GM19455 (cell line): ENCODE results near the gene RASGRF1.
"Not testable (repeated sequence)": the region's sequence is repeated elsewhere in the genome, so short reads cannot be mapped to it uniquely, and the experiment has no call there.

Source experiments
- ATAC-seq: cut with Tn5 transposase; IDR thresholded peaks from one replicate; pipeline ENCODE4 v1.9.1; 2021; ENCODE audit not compliant: unreplicated experiment

The RASGRF1 gene

DNA sequence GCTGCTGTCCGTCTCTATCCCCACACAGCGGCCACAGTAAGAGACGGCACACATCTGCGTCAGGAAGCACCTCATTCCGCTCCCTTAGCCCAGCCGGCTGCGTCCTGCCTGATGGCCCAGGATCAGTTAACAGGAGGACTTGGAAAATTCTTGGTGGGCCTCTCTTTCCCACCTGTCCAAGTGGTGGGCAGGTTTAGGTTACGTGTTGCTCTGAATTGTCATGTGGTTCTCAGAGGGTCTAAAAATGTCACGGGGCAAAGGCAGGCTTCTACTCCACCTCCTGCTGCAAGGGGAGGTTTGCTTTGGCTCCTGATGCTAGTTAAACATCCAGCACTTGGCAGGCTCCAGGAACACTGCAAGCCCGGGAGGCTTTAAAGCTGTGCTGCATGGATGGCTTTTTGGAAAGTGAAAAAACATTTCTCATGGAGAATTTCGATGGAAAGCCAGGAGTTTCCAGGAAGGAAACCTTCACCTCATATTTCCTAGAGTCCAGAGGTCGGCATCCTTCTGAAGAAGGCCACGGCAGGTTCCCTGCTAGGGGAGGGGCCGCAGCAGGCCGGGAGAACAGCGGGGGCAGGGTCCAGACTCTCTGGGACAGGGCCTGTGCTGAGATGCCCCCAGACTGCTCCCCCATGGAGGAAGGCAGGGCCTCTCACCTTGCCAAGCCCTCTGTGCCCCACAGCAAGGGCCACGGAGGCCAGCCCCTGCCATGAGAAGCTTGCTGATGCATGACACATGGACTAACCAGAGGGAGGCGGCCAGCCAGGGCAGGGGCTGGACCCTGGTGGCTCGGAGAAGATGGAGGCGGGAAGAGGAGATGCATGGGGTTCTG, 156.5 kb downstream of the RASGRF1 start:
- no peak for ATAC-seq

DNA sequence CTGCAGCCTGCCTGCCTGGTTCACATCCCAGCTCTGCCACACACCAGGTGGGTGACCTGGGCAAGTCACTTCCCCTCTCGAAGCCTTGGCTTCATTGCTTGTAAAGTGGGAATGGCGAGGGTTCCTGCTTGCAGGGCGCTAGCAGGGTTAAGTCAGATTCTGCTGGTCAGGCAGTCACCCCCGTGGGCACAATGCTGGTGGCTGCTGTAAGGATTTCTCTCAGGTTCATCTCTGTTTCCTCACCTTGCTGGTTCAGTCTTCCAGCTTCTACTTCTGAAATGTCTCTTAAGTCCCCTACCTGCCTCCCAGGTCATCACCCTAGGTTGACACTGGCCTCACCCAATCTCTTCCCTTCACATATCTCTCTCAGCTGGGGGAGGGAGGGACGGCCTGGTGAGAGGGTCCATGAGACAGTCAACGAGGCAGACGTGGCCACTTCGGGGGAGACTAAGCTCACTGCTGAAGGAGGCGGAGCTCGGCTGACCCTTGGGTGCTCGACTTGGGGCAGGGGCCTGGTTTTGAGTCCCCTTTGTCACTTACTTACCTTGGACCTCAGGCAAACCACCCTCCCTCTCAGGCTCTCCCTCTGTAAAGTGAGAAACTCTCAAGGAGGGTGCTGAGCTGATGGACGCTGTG, 157.3 kb downstream of the RASGRF1 start:
- no peak for ATAC-seq

DNA sequence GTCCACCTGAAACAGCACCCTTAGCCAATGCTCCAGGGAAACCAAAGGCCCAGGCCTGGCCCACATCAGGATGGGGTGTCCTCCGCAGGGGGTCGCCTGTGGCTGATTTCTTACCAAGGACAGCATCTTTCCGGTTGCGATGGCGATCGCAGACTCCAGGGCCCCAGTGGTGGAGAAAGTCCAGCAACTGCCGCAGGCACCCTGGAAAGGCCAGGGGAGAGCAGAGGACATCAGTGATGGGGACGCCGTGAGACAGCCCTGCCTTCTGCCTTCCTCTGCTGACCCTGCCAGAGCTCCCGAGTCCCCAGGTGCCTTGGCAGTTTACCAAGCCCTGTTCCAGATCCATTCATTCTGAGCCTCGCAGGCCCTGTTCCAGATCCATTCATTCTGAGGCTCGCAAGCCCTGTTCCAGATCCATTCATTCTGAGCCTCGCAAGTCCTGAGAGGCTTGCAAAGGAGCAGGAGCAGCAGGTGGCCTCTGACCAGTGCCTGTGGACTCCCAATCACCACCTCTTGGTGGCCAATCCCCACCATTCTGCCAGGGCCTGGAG, 158.2 kb downstream of the RASGRF1 start:
- no peak for ATAC-seq

DNA sequence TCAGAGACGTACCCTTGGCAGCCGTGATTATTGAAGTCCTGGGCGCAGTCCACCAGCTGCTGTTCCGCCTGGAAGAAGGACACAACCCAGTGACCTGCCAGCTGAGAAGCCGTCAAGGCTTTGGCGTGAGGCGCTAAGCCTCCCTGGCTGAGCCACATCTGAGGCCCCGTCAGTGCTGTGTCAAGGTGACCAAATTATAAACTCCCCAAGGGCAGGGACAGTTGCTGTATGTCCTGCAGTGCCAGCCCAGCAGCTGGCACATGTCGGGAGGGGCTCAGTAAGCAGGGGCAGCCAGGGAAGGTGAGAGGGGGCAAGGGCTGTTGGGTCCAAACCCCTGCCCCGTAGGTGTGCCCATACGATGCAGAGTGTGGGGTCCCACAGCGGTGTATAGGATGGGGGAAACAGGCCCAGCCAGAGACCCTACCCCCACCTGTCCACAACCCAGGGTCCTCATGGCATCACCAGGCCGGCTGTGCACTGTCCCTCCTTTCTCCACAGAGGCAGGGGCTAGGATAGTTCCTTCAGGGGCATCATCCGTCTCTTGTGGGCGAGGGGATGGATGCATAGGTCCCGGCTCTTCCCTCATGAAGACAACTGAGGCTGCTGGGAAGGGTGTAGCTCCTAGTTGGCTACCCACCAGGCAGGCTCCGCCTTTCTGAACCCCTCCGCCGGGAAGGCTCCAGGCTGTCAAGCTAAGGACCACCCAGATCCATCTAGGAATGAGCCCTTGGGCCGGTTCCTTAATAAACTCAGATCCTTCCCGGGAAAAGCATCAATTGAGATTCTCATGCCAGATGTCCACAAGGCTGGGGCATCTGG, 158.9 kb downstream of the RASGRF1 start:
- no peak for ATAC-seq

DNA sequence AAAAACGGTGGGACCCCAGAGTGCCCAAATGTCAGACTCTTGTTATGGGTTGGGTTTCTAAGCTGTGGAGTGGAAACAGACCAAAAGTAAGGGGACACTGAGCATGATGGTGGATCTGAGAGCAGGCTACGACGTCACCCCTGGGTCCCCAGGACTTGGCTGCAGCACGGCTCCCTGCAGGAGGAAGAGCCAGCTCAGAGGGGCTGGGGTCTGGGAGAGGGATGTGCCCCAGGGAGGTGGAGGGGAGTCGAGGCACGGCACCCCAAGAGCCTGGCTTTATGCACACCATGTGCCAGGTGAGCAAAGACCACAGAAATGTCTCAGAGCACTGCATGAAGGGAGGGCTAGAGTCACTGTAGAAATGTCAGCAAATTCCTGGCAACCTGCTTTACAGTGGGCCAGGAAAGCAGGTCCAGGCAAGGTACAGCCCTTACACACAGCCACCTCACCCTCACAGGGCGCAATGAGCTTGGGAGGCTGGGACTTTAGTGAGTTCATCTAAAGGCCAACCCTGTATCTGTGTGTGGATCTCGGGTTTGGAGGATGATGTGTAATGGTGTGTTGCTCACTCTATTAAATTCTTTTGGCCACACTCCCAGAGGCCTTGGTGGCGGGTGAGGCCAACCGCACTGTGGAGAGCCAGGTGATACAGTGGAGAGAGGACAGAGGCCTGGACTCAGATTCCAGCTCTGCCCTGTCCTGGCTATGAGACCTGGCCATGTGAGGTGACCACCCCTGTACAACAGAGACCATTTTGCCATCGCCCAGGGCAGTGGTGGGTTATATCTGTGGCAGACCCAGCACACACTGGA, 159.8 kb downstream of the RASGRF1 start:
- no peak for ATAC-seq

DNA sequence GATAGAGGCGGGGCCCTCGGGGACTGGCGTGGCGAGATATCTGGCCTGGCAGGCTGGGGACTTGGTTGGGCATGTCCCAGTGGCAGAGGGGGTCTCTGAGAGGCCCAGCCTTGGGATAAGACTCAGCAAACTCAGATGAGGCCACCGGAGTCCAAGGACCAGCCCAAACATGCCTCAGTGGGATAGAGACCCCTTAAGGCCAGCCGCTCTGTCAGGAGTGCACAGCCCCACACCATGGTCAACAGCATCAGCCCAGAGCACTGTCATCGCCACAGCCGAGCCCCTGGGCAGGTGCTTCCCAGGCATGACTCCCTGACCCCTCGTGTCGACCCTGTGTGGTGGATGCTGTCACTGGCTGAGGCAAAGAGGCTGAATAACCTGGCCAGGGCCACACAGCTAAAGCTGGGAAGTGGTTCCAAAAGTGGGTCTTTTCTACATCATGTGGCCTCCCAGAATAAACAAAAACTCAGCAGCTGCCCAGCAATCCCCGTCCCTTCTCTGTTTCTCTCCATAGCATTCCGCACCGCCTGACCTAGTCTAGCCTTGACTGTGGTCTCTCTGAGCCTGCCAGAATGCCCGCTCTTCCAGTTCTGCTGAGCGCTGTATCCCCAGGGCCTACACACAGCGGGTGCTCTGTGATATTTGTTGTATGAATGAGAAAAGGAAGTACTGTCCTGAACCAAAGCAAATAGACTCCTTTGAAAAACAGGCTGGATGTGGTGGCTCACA, 160.9 kb downstream of the RASGRF1 start:
- no peak for ATAC-seq

DNA sequence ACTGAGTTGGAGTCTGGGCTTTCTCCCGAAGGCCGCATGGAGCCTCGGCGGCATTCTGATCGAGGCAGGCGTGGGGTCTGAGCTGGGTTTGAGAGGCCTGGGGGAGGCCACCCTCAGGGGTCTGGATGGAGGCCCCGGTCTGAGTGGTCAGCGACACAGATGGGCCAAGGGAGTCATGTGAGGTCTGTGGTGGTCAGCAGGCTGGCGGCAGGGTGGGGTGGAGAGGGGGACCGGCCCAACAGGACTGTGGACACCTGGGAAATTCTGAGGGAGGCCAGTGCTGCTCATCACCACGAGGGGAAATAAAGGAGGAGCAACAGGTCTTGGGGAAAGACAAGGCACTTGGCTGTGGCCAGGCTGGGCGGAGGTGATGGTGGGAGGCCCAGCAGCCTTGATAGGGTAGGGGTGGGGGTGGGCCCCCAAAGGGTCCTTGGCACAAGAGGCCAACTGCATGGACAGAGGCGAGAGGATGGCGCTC, 161.9 kb downstream of the RASGRF1 start:
- no peak for ATAC-seq

DNA sequence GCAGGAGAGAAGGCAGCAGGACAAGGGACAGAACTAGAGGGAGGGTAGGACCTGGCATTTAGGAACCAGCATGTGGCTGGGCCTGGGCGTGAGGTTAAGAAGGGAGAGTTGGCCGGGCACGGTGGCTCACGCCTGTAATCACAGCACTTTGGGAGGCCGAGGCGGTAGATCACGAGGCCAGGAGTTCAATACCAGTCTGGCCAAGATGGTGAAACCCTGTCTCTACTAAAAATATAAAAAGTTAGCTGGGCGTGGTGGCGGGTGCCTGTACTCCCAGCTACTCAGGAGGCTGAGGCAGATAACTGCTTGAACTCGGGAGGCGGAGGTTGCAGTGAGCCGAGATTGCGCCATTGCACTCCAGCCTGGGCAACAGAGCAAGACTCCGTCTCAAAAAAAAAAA, 162.4 kb downstream of the RASGRF1 start:
- ATAC-seq = not testable (repeated sequence)

DNA sequence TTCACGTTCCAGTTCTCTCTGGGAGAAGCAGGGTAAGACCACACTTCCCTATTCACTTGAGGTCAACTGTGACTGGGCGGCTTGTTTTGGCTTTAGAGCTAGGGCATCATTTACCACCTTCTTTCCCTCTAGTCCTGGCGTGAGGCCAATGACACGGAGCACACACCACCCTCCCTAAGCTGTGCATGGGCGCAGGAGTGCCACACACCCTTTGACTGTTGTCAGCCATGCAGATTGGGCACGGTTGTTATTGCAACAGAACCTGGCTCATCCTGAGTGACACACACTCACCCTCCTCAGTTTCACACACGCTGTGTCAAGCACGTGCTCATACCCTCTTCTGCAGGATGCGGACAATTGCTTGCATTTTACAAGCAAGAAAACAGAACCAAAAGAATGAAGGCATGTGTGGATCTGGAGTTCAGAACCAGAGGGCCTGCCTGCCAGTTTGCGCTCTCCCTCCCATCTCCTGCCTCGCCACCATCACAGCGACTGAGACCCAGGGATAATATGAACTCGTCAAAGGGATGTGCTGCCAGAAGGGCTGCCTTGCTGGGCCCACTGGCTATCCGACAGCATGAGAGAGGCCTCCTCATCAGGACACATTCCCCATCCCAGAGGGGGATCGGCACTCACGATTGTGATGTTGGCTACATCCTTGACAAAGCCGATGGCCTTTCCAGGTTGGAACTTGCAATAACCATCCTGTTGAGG, 163.3 kb downstream of the RASGRF1 start:
- ATAC-seq = no peak

DNA sequence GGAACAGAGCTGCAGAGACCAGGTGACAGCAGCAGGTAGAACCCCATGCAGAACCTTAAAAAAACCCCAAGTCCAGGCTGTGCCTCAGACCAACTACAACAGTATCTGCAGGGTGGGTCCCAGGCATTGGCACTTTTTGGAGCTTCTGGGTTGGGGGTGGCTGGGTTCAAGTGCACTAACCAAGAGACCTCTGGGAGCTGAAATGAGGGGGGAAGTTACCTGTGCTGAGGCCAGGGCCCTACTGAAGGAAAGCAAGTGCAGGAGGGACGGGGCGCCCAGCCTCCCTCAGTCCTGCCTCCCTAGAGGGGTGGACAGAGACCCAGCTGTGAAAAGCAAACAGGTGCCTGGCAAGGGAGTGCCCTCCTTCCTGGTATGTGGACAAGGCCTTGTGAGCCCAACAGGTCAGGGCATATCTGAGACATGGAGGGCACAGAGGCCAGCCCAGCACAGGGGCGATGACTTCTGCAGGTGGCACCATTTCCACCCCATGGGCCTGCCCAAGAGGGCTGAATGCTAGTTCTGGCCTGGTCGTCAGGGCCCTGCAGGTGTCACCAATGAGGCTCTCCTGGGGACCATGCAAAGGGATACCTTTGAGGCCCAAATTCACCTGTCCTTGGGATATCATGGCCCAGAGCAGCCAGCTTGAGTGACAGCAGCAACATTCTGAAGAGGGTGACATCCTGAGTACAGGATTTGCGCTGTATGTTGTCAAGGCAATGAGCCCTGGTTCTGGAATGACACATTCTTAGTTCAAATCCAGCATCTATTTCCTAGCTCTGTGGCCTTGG, 164.4 kb downstream of the RASGRF1 start:
- no peak for ATAC-seq

DNA sequence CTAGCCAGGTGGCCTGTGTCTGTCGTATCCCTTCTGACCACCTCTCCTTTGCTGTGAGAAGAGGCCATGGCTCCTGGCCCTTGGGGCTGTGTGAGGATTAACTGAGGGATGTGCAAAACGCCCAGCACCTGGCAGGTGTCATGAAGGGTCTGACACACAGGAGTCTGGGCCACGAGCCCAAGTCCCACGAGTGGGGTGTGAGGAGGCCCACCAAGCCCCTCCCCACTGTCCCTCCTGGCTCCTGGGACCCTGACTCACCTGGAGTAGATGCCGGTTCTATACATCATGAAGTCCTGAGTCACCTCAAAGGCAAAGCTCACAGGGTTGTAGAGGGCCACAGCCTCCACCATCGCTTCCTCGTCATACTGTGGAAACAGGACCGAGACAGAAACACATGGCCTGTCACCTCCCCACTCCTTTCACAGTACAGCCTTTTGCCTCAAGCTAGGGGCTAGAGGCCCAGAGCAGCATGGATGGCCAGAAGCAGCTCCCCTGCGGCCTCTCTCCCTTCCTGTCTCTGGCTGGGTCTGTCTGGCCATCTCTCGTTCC, 165.4 kb downstream of the RASGRF1 start:
- ATAC-seq = no peak

DNA sequence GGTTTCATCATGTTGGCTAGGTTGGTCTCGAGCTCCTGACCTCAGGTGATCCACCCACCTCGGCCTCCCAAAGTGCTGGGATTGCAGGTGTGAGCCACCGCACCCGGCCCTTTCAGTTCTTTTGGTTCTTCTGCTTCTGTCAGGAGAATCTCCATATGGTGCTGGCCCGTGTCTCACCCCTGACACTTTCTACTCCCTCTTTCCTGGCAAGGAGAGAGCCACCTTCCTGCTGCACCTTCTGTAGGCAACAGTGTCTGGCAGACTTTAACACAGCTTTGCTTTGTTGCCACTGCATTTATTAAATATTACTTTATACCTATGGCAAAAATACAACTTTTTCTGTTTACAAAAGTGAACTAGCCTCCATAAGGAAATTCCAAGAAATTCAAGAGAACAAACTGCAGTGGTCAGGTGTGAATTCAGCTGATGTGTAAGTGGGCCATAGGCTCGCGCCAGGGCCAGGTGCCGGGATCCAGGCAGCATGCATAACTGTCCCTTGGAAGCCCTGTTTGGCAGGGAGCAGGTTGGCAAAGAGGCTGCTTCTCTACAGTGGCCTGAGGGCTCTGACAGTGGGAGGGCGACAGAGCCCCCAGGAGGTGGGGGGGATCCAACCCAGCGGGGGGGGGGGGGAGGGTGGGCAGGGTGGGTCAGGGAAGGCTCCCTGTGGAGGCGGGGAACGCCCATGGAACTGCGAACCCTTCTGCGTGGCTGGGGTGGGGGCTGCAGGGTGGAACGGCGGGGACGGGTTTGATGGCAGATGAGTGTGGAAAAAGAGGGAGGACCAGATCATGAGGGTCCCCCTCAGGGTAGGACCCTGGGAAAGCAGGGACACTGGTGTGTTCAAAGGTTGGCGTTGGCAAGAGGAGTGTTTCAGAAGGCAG, 166.9 kb downstream of the RASGRF1 start:
- no peak for ATAC-seq

DNA sequence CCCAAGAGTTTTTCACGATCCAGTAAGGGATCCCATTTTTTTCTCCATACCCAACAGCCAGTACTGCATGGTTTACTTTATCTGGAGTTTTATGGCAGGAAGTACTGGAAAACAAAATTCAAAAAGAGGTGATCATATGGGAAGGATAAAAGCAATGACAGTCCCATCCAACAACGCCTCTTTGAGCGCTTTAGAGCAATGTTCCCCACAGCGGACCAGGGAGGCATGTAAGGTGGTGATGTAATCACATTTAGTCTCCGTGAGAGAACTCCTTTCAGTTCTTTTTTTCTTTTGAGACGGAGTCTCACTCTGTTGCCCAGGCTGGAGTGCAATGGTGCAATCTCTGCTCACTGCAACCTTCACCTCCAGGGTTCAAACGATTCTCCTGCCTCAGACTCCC, 167.6 kb downstream of the RASGRF1 start:
- ATAC-seq = no peak

DNA sequence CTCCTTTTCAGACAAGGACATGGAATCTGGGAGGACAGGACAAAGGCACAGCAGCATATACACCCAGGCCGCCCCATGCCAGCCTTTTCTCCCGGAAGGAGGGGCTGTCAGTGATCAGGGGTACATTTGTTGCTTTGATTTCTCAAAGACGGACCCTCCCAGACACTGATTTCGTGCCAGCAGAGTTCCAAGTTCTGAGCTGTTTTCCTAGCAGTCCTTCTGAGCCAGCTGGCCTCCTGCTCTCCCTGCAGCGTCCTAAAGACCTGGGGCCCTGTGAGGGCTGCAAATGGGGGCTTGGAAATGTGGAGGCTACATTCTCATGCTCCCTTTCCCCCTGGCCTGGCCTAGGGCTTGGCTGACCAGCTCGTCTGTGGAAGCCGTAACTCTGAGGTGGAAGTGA, 168.1 kb downstream of the RASGRF1 start:
- no peak for ATAC-seq

DNA sequence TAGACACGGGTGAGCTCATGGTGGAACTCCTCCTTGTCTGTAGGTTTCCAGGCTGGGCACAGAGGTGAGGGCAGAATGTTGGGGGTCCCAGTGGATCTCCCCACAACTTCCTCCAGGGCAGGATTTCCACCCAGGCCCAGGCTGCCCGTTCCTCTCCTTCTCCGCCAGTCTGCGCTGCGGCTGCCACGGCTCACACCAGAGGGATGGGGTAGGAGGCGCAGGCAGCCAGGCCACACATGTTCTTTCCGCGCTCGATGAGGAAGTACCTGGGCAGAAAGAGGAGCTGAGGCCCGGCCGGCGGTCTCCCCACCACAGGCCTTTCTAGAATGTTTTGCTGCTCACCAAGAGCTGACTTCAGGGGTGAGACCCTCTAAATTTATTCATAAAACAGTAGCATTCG, 168.6 kb downstream of the RASGRF1 start:
- no peak for ATAC-seq

DNA sequence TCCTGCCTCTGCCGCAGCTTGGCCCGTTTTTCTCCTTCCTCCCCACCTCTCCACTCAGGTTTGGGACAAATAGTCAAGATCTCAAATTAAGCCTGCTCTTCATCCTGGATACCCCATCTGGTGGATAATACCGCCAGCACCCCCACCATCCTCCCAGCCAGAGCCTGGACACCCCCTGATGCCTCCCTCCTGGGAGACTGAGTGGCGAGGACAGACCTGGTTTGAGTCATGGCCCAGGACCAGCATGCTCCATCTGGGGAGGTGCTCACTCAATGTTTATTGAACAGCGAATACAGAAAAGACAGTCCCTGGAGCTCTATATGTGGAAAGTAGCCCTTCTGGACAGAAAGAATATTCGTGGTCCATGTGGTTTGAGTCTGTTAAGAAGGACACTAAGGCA, 169.1 kb downstream of the RASGRF1 start:
- no peak for ATAC-seq

DNA sequence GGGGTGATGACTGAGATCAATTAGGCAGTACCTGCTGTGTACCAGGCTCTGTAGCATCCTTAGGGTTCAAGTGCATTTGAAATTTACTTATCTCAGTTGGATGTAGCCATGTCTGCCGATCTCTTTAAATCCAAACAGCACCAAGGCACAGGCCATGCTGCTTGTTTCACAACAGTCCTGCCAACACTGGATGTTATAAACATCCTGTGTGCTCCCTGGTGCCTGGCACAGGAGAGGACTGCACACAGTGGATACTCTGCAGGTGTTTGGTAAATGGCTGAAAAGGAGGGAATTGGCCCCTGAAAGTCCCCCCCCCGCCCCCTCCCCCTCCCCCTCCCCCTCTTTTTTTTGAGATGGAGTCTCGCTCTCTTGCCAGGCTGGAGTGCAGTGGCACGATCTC, 172.7 kb downstream of the RASGRF1 start:
- ATAC-seq = no peak
